Epithelial cell of proximal tubule (primary cell): ENCODE data around the gene XRCC3. TPM values are rescaled to one million over a fixed set of nuclear protein-coding genes. Genes with fewer than 3 reads are reported as not detected.

Experiments used
- DNase-seq: peaks from one replicate; pipeline ENCODE4 v3.0.0-alpha.2; 2011; ENCODE audit warnings: low read depth
- H3K4me3 ChIP-seq: 2 replicates; pipeline ENCODE4 v1.5.1; 2011; ENCODE audit warnings: low read depth, mild to moderate bottlenecking, low read length
- total RNA-seq: library from RNA; depleted of rRNA; stranded (reverse); fragments of >200 nt; gene quantifications from 2 replicates; pipeline ENCODE4 v1.2.3, GENCODE V29; 2015
- TF ChIP-seq, protein P1 (sequence below): conservative IDR thresholded peaks from 2 replicates; pipeline ENCODE4 v1.5.1; 2012; ENCODE audit warnings: low read depth, mild to moderate bottlenecking, low read length

XRCC3 gene
- total RNA-seq, 1 donor from 2014 or later: 32.5 TPM

DNA sequence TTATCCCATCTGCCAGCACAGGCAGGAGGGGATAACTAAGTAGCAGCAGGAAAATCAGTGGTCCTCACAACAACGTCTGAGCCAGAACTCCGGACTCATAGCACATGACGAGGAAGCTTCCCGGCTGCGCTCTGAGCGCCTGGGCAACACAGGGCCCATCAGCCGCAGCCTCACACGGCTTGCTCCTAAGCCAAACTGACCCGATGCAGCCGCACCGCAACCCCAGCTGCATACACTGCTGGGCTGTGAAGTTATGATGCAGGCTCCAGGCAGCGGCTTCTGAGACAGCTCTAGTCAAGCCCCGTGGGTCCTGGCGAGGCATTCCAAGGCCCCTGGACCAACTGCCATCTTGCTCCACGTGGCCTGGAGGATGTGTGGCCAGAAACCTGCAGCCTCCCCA lies 28.4 kb upstream of the XRCC3 start:
- no peak for DNase-seq
- H3K4me3 ChIP-seq: no peak overlapping the region
- TF ChIP-seq, protein P1, sequence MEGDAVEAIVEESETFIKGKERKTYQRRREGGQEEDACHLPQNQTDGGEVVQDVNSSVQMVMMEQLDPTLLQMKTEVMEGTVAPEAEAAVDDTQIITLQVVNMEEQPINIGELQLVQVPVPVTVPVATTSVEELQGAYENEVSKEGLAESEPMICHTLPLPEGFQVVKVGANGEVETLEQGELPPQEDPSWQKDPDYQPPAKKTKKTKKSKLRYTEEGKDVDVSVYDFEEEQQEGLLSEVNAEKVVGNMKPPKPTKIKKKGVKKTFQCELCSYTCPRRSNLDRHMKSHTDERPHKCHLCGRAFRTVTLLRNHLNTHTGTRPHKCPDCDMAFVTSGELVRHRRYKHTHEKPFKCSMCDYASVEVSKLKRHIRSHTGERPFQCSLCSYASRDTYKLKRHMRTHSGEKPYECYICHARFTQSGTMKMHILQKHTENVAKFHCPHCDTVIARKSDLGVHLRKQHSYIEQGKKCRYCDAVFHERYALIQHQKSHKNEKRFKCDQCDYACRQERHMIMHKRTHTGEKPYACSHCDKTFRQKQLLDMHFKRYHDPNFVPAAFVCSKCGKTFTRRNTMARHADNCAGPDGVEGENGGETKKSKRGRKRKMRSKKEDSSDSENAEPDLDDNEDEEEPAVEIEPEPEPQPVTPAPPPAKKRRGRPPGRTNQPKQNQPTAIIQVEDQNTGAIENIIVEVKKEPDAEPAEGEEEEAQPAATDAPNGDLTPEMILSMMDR: no peak

- no peak for DNase-seq
- H3K4me3 ChIP-seq: no peak overlapping the region
- TF ChIP-seq, protein P1: no peak
These were observed 27.4 kb upstream of the XRCC3 start for GRCh38 chr14:103742499-103743255.

- no peak for DNase-seq
- H3K4me3 ChIP-seq: no peak overlapping the region
- TF ChIP-seq, protein P1: no peak
These were observed 26.6 kb upstream of the XRCC3 start for GRCh38 chr14:103741876-103742275.

- TF ChIP-seq, protein P1: no peak
- no peak overlapping the region for H3K4me3 ChIP-seq
- no peak for DNase-seq
These were observed 25.9 kb upstream of the XRCC3 start for GRCh38 chr14:103740991-103741689.

GRCh38 chr14:103739793-103740501 lies 24.7 kb upstream of the XRCC3 start:
- TF ChIP-seq, protein P1: no peak
- no peak overlapping the region for H3K4me3 ChIP-seq
- no peak for DNase-seq

- DNase-seq: no peak
- H3K4me3 ChIP-seq: no peak overlapping the region
- TF ChIP-seq, protein P1: no peak
These were observed 24.2 kb upstream of the XRCC3 start for GRCh38 chr14:103739466-103739792.
